Ureter (tissue), 1 donor: ENCODE data around the gene MBP. TPM values are rescaled to one million over a fixed set of nuclear protein-coding genes. Genes with fewer than 3 reads are reported as not detected.

Source experiments
- DNase-seq: peaks from one replicate; pipeline ENCODE4 v3.0.0-alpha.2; 2020; ENCODE audit warnings: low spot score
- total RNA-seq: library from RNA; stranded (reverse); gene quantifications from one replicate; pipeline ENCODE4 v1.2.4, GENCODE V29; 2023
- donor health status: DM: yes; HTN: yes; CAD: no.

Gene MBP
- total RNA-seq, 1 donor from 2014 or later: 78.7 TPM

DNA sequence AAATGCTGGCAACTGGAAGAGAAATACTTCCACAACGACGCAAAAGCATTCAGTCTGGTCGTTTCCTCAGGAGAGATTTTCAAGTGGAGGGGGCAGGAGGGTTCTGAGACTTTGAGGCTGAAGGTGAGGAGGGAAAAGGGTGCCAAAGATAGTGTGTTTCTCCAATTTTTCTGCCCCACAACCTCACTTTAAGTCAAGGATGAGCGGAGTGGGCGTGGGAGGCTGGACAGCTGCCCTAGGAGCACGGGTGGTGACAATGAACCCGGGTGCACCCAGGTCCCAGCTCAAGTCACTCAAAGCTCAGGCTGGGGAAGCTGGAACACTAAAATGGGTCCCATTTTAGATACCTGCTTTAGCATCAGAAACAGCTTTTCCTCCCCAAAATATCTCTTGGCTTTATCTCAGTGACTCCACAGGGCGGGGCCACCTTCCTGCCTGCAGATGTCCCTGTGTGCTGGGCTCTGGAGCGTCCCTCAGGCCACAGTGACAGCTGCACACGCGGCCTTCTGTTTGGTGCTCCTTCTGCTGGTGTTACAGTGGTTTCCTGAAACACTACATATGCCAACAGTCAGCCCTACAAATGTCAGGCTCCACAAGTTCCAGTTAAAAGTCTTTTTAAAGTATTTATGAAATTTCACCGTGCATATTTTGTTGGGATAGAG, 1.4 kb upstream of the MBP start:
- no peak for DNase-seq

- DNase-seq: no peak
Observed at GRCh38 chr18:77133051-77133834, 660 bp upstream of the MBP start.

- DNase-seq: peak; percentile 71
Observed at GRCh38 chr18:77131652-77132368, 773 bp downstream of the MBP start.

DNA sequence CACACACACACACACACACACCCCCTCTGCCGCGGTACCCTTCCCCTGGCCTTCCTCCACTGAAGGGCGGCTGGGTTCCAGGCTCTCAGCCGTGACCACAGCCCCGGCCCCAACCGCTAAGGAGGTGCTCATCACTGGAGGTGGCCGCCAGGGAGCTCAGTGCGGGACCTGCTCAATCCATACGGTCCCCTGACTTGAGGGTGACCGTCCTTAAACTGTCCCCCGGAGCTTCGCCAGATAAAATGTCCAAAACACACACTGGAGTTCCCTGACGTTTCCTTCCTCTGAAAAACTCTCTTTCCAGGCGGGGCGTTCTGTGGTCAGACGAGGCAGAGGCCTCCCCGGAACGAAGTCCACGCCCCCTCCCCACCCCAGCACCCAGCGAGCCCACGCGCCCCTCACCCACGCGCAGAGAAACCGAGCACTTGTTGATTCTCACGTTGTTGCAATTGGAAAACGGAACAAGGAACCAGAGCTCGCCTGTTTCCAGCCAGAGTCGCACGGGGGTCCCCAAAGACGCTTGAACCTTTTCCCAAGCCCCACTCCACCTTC, 1.4 kb downstream of the MBP start:
- peak; percentile 68 for DNase-seq

GRCh38 chr18:77130229-77131099, 2.1 kb downstream of the MBP start:
- DNase-seq: no peak

GRCh38 chr18:77129150-77129551, 3.4 kb downstream of the MBP start:
- no peak for DNase-seq

- no peak for DNase-seq
Observed at GRCh38 chr18:77127769-77128671, 4.6 kb downstream of the MBP start.

DNA sequence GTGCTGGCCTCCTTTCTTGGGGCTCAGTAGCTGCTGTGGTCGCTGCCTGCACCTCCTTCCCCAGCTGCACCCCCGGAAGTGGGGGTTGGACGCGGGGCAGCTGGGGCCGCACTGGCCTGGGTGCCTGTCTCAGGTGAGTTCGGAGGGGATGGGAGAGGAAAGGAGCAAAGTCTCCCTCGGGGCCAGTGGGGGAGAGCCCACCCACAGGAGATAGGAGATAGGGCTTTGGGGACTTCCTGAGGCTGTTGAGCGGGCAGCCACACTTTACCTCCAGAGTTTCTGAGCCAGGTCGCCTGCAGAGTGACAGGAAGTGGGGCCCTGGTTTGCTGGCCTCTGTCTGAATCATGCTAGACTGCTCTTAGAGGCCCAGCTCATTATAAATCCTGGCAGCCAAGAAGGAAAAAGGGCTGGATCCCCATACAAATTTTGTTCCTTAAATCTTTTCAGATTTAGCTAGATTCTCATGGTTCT, 8.1 kb downstream of the MBP start:
- no peak for DNase-seq

DNA sequence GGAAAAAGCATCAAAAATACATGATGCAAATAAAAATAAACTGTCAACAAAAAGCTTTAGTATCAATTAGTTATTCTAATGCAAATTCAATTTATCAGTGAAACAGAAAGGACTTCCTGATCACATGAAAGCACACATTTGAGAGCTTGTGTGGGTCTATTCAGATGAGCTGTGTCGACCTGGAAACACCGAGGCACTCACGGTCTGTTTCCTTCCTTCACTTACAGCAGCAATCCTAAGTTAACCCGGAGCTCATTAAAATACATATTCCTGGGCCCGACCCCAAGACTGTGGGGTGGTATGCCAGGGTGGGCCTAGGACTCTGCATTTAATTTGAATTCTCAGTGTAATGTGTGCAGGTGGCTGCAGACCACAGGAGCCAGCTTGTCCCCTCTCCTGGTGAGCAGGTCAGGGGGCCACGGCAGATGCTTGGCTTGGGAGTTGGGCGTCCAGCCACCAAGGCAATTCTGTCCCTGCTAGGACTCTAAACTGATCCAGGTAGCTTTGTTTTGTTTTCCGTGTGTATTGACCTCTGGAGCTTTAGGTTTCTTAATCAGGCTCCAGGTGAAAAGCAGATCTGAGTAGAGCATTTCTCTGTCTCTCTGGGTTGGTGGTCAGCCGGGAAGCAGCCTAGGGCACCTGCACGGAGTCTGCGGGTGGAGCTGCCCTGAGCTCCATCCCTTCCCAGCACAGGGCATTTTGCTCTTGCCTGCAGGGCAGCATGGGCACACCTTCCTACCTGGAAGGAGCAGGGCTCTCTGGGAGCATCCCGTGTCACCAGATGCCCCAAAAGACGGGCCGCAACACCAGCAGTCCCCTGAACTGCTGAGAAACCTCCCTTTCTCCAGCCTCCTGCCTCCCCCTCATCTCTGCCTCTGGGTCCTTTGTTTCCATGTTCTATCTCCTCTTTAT, 9.0 kb downstream of the MBP start:
- DNase-seq: no peak

- no peak for DNase-seq
Observed at GRCh38 chr18:77121523-77121922, 11.1 kb downstream of the MBP start.

DNA sequence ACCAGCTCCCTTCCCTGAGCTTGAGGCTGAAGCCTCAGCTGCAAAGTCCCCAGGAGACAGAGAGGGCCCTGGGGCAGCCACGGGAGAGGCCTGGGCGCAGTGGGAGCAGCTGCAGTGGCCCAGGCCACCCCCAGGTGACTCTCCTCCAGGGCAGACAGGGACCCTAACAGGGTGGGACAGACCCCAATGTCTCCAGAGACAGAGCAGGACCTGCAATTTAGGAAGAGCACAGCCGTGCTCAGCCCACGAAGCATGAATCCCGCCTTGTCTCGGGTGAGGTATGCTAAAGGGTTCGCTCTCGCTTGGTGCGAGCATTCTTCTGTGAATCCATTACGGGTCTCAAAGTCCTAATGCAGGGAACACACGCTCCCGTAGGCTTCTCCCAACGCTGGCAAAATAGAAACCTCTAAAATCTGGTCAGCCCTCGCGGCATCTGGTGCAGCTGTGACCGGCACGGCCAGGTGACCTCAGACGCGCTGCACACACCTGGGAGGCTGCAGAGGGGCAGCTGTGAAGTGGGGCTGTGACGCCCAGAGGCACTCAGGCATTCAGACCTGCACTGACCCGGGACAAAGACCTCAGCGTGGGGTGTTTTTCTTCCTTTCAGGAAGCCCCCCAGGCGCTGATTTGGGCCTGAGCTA, 12.6 kb downstream of the MBP start:
- DNase-seq: no peak

DNA sequence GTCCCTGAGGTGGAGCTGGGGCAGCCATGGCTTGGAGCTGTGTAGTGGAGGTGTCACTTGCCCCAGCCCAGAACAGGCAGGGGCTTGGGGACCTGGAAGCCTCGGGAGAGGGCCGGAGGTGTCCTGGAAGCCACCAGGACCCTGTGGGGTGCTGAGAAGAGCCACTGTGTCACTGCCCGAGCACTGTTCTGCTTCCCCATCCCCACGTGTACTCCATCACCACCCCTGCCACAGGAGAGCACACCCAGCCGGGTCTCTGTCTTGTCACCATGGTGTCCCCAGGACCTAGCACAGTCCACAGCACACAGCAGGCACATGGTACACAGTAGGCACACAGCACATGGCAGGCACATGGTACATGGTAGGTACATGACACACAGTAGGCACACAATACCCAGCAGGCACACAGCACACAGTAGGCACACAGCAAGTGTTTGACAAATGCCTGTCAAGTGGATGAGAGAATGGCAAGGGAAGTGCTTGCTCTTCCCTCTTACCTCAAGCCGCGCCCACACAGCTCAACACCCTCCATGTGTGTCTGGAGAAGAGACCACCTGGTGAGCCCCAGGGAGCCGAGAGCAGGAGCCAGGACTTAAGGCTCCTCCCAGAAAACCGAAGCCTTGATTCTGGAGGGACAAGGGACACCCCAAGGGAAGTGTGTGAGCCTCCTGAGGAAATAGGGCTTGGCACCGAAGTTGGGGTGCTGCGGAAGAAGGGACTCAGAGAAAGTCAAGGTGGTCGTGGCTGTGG, 13.3 kb downstream of the MBP start:
- no peak for DNase-seq

- DNase-seq: no peak
Observed at GRCh38 chr18:77118256-77119090, 14.1 kb downstream of the MBP start.

DNA sequence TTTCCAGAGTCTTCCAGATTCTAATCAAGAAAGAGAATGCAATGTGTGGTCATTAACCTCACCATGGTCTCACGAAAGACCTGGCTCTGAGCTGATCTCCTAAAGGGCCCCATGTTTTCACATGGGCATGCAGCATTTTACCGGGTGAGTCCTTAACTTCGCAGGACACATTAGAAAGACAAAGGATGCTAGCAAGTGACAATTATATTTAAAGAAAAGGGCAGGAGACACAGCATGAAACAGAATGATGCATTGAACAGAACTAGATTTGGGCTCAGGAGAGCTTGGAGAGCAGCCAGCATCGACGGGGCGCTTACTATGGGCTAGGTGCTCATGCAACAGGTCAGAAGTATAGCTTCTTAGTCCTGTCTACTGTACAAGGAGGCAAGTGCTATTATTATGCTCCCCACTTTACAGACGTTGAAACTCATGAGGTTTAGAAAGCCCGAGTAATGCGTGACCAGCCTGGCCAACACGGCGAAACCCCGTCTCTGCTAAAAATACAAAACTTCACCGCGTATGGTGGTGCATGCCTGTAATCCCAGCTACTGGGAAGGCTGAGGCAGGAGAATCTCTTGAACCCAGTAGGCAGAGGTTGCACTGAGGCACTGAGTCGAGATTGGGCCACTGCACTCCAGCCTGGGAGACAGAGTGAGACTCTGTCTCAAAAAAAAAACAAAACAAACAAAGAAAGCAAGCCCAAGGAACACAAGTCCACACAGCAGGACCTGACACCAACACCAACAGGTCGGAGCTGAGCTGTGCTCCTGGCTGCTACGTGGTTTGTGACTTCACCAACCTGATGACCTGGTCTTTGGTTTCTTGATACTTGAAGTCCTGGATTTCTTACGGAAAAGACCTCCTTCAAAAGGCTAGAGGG, 16.1 kb downstream of the MBP start:
- DNase-seq: no peak

GRCh38 chr18:77115192-77115953, 17.2 kb downstream of the MBP start:
- peak; percentile 42 for DNase-seq
